ENCODE measurements around the gene ARMC9. TPM values are rescaled to one million over a fixed set of nuclear protein-coding genes. Genes with fewer than 3 reads are reported as not detected.
"Not testable (repeated sequence)": the region's sequence is repeated elsewhere in the genome, so short reads cannot be mapped to it uniquely, and the experiment has no call there.

Gene ARMC9
- total RNA-seq, 2 donors from 2014 or later = 41.7 to 51.5 TPM

DNA sequence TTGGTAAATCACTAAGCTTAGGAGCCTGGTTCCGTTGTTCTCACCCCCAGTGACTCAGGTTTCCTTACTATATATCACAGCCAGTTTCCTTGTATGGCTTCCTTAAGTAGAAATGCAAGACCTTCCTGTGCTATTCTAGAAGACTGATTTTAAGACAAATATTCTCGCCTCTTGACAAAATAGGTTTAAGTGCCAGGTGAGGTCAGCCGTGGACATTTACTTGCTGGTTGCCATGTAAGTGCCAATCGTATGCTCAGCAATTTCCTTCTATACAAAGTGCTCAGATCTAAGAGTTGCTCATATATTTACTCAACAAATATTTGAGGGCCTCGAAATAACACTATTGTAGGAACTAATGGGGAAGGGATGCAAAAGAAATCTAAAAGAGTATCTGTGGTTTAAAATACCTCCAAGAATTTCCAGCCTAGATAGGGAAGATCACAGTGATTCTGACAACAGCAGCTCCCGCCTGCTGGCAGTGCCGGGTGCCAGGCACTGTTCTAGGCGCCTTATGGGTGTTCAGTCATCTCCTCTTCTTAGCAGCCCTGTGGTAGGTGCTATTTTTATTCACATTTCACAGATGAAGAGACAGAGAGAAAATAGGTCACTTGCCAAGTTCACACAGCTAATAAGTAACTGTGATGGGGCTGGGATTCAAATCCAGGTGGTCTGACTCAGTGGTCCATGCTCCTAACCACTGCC, 101.7 kb downstream of the ARMC9 start:
- no peaks in the 10 kb centered on the region for H3K9me3 ChIP-seq (ENCODE audit: control insufficient read depth, low read length)
- DNase-seq = no peak
- no peak overlapping the region for H3K27ac Mint-ChIP-seq
- peaks cover 15% of the 10 kb centered on the region for H3K4me1 Mint-ChIP-seq
- no peaks in the 10 kb centered on the region for H3K36me3 ChIP-seq (ENCODE audit: control insufficient read depth, insufficient read depth, low read length)
- H3K4me3 ChIP-seq (ENCODE audit: low read length) = no peak overlapping the region
- no peak overlapping the region for H3K9ac ChIP-seq (ENCODE audit: extremely low read depth, low read length, poor library complexity, severe bottlenecking)
- no peaks in the 10 kb centered on the region for H3K9me3 Mint-ChIP-seq
- H3K4me3 Mint-ChIP-seq = no peak overlapping the region
- peaks cover 4% of the 10 kb centered on the region for H3K36me3 Mint-ChIP-seq (ENCODE audit: low read depth)
- WGBS, 2 experiments (ENCODE audit: insufficient coverage in 1 of 2, insufficient read length in 1 of 2) = 91 to 95% methylated on average over 8 of the region's 8 CpGs
- H3K27me3 ChIP-seq (ENCODE audit: control insufficient read depth, insufficient read depth, low read length, poor library complexity, severe bottlenecking) = no peaks in the 10 kb centered on the region
- peaks cover 6% of the 10 kb centered on the region for H3K4me1 ChIP-seq (ENCODE audit: control insufficient read depth, insufficient read depth, low read length)
- H3K27ac ChIP-seq (ENCODE audit: low read depth, low read length) = no peak overlapping the region
- H3K27me3 Mint-ChIP-seq (ENCODE audit: insufficient read depth) = no peaks in the 10 kb centered on the region
- TF ChIP-seq, protein P1, sequence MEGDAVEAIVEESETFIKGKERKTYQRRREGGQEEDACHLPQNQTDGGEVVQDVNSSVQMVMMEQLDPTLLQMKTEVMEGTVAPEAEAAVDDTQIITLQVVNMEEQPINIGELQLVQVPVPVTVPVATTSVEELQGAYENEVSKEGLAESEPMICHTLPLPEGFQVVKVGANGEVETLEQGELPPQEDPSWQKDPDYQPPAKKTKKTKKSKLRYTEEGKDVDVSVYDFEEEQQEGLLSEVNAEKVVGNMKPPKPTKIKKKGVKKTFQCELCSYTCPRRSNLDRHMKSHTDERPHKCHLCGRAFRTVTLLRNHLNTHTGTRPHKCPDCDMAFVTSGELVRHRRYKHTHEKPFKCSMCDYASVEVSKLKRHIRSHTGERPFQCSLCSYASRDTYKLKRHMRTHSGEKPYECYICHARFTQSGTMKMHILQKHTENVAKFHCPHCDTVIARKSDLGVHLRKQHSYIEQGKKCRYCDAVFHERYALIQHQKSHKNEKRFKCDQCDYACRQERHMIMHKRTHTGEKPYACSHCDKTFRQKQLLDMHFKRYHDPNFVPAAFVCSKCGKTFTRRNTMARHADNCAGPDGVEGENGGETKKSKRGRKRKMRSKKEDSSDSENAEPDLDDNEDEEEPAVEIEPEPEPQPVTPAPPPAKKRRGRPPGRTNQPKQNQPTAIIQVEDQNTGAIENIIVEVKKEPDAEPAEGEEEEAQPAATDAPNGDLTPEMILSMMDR (conservative IDR thresholded peaks at IDR 0.05) = no peak

DNA sequence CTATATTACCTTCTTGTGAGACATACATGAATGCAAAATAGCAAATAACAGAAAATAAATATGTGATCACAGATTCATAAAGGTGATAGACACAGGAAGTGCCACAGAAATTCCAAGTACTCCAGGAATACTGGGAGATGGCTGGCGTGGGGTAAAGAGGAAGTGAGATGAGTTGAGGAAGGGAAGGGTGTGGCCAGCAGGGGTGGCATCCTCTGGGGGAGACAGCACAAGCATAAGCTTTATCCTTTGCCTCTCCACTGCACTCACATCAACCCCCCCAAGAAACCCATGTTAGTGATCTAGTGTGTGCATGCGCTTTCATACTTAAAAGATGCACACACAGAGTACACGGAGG, 102.3 kb downstream of the ARMC9 start:
- H3K27ac Mint-ChIP-seq = no peak overlapping the region
- H3K27ac ChIP-seq (ENCODE audit: low read depth, low read length) = no peak overlapping the region
- WGBS, 2 experiments (ENCODE audit: insufficient coverage in 1 of 2, insufficient read length in 1 of 2) = 92 to 100% methylated on average over 1 to 3 of the region's 3 CpGs

DNA sequence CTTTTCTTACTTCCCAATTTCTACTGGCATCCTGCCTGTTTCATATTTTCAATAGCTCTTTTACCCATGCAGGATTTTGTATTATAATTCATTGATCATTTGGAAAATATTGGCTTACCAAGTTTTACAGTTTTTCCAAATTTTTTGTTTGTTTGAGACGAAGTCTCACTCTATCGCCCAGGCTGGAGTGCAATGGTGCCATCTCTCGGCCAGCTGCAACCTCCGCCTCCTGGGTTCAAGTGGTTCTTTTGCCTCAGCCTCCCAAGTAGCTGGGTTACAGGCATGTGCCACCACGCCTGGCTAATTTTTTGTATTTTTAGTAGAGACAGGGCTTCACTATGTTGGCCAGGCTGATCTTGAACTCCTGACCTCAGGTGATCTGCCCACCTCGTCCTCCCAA, 105.8 kb downstream of the ARMC9 start:
- peaks cover 24% of the 10 kb centered on the region for H3K4me1 Mint-ChIP-seq

More for the DNA sequence above, 102.3 kb downstream of the ARMC9 start:
- DNase-seq = no peak
- Histone ChIP-seq H3K36me3 (ENCODE audit: control insufficient read depth, insufficient read depth, low read length) (no peaks in the 10 kb centered on the region), H3K4me3 (ENCODE audit: low read length) (no peak overlapping the region), H3K9me3 (ENCODE audit: control insufficient read depth, low read length) (no peaks in the 10 kb centered on the region), H3K9ac (ENCODE audit: extremely low read depth, low read length, poor library complexity, severe bottlenecking) (no peak overlapping the region), H3K27me3 (ENCODE audit: control insufficient read depth, insufficient read depth, low read length, poor library complexity, severe bottlenecking) (no peaks in the 10 kb centered on the region), H3K4me1 (ENCODE audit: control insufficient read depth, insufficient read depth, low read length) (peaks cover 12% of the 10 kb centered on the region)
- no peaks in the 10 kb centered on the region for H3K9me3 Mint-ChIP-seq
- H3K4me1 Mint-ChIP-seq = peaks cover 20% of the 10 kb centered on the region
- TF ChIP-seq, protein P1 (conservative IDR thresholded peaks at IDR 0.05) = no peak
- H3K4me3 Mint-ChIP-seq = no peak overlapping the region
- H3K36me3 Mint-ChIP-seq (ENCODE audit: low read depth) = peaks cover 4% of the 10 kb centered on the region
- no peaks in the 10 kb centered on the region for H3K27me3 Mint-ChIP-seq (ENCODE audit: insufficient read depth)

DNA sequence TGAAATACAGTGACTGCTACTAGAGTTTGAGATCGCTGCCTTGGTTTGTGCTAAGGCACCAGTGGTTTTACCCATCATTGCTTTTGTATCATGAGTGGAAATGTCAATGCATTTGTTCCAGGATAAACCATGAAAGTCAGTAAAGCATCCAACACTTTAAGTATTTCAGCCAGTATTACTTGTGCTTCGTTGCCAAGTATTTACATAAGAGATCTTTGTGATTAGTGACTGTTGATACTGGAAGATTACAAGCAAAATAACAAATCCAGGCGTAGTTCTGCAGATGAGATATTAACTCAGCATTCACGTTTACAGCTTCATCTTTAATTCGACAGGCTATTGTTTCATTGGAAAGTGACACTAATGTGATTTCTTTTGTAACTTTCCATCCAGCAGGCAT, 106.8 kb downstream of the ARMC9 start:
- Histone ChIP-seq H3K36me3 (ENCODE audit: control insufficient read depth, insufficient read depth, low read length) (no peaks in the 10 kb centered on the region), H3K27ac (ENCODE audit: low read depth, low read length) (no peak overlapping the region), H3K4me3 (ENCODE audit: low read length) (no peak overlapping the region), H3K9me3 (ENCODE audit: control insufficient read depth, low read length) (no peaks in the 10 kb centered on the region), H3K27me3 (ENCODE audit: control insufficient read depth, insufficient read depth, low read length, poor library complexity, severe bottlenecking) (no peaks in the 10 kb centered on the region), H3K9ac (ENCODE audit: extremely low read depth, low read length, poor library complexity, severe bottlenecking) (no peak overlapping the region), H3K4me1 (ENCODE audit: control insufficient read depth, insufficient read depth, low read length) (peaks cover 23% of the 10 kb centered on the region)
- no peak overlapping the region for H3K27ac Mint-ChIP-seq
- no peak for DNase-seq
- WGBS, 2 experiments (ENCODE audit: insufficient coverage in 1 of 2, insufficient read length in 1 of 2) = 81 to 88% methylated on average over 5 of the region's 5 CpGs
- H3K4me1 Mint-ChIP-seq = peaks cover 24% of the 10 kb centered on the region
- H3K9me3 Mint-ChIP-seq = no peaks in the 10 kb centered on the region
- H3K36me3 Mint-ChIP-seq (ENCODE audit: low read depth) = peaks cover 4% of the 10 kb centered on the region
- H3K4me3 Mint-ChIP-seq = no peak overlapping the region
- TF ChIP-seq, protein P1 (conservative IDR thresholded peaks at IDR 0.05) = no peak
- no peaks in the 10 kb centered on the region for H3K27me3 Mint-ChIP-seq (ENCODE audit: insufficient read depth)

More for the DNA sequence above, 105.8 kb downstream of the ARMC9 start:
- H3K27ac ChIP-seq (ENCODE audit: low read depth, low read length); H3K27ac Mint-ChIP-seq; H3K9ac ChIP-seq (ENCODE audit: extremely low read depth, low read length, poor library complexity, severe bottlenecking); H3K36me3 ChIP-seq (ENCODE audit: control insufficient read depth, insufficient read depth, low read length); H3K9me3 Mint-ChIP-seq; H3K4me3 ChIP-seq (ENCODE audit: low read length); H3K27me3 Mint-ChIP-seq (ENCODE audit: insufficient read depth); H3K36me3 Mint-ChIP-seq (ENCODE audit: low read depth); H3K27me3 ChIP-seq (ENCODE audit: control insufficient read depth, insufficient read depth, low read length, poor library complexity, severe bottlenecking); H3K4me3 Mint-ChIP-seq; H3K9me3 ChIP-seq (ENCODE audit: control insufficient read depth, low read length); DNase-seq: not testable (repeated sequence)
- WGBS, 2 experiments (ENCODE audit: insufficient coverage in 1 of 2, insufficient read length in 1 of 2) = 92 to 98% methylated on average over 5 to 6 of the region's 6 CpGs
- H3K4me1 ChIP-seq (ENCODE audit: control insufficient read depth, insufficient read depth, low read length) = peaks cover 23% of the 10 kb centered on the region
